H1 (cell line): Measurements from ENCODE around the gene CTLA4. TPM values are rescaled to one million over a fixed set of nuclear protein-coding genes. Genes with fewer than 3 reads are reported as not detected.

Experiments
- CTCF ChIA-PET: fragments of 300-600 bp; sonication (Branson Sonifier 250); formaldehyde crosslinking; loops from one replicate; lab custom pipeline; 2021; ENCODE audit not compliant: partially characterized antibody; lab: Charles Lee
- POLR2A ChIA-PET: fragments of 300-600 bp; sonication (Branson Sonifier 250); formaldehyde crosslinking; loops from one replicate; lab custom pipeline; 2021; ENCODE audit warnings: inconsistent platforms; ENCODE audit not compliant: partially characterized antibody; lab: Charles Lee
- DNase-seq, 2 experiments: peaks; one replicate each; pipeline versions ENCODE4 v3.0.0 to v3.0.0-alpha.2; 2010 to 2022; ENCODE audit warnings: low spot score in 2 of 2, low read depth in 1 of 2, mixed read lengths in 1 of 2
- FAIRE-seq: peaks from 2 replicates; lab custom pipeline; 2011; peaks lifted over from hg19 to GRCh38; lab: Jason Lieb, UNC
- H2AFZ ChIP-seq: 2 replicates; pipeline ENCODE4 v1.8.1; 2012; ENCODE audit warnings: low read length, inconsistent platforms
- H2AK5ac ChIP-seq: 2 replicates; pipeline ENCODE4 v1.6.1; 2013; ENCODE audit warnings: low read depth, low read length
- H2BK120ac ChIP-seq: replicated peaks from 2 replicates; pipeline ENCODE3; 2013; ENCODE audit warnings: low read depth, low read length, inconsistent platforms
- H2BK12ac ChIP-seq: 2 replicates; pipeline ENCODE4 v1.6.1; 2013; ENCODE audit warnings: low read depth, low read length
- H2BK15ac ChIP-seq: 2 replicates; pipeline ENCODE4 v1.6.1; 2013; ENCODE audit warnings: low read length
- H2BK20ac ChIP-seq: 2 replicates; pipeline ENCODE4 v1.6.1; 2013; ENCODE audit warnings: low read length
- H2BK5ac ChIP-seq: 2 replicates; pipeline ENCODE4 v1.6.1; 2013; ENCODE audit warnings: low read depth, low read length
- H3K14ac ChIP-seq: 2 replicates; pipeline ENCODE4 v1.6.1; 2013; ENCODE audit warnings: inconsistent platforms; ENCODE audit not compliant: insufficient read length
- H3K18ac ChIP-seq: 2 replicates; pipeline ENCODE4 v1.6.1; 2013; ENCODE audit warnings: low read length; ENCODE audit errors: extremely low read depth
- H3K23ac ChIP-seq: 2 replicates; pipeline ENCODE4 v1.6.1; 2013; ENCODE audit warnings: inconsistent platforms; ENCODE audit not compliant: insufficient read length
- H3K23me2 ChIP-seq: 2 replicates; pipeline ENCODE4 v1.6.1; 2013; ENCODE audit warnings: low read depth, low read length
- H3K27ac ChIP-seq: 2 replicates; pipeline ENCODE4 v1.6.1; 2011; ENCODE audit warnings: low read depth, low read length, inconsistent platforms
- H3K27me3 ChIP-seq, 4 experiments: replicated peaks in 1 of 4; 1 replicate in 1 of 4; 2 replicates in 3 of 4; pipeline versions ENCODE4 v1.6.1 to v1.8.1; 2011 to 2013; ENCODE audit warnings: low read length in 3 of 4, mild to moderate bottlenecking in 3 of 4, inconsistent platforms in 2 of 4, mixed read lengths in 2 of 4, moderate library complexity in 1 of 4; ENCODE audit not compliant: control insufficient read depth in 3 of 4, insufficient read depth in 3 of 4; ENCODE audit errors: extremely low read depth in 1 of 4
- H3K36me3 ChIP-seq, 4 experiments: 2 replicates each; pipeline versions ENCODE4 v1.6.1 to v1.8.1; 2011 to 2013; ENCODE audit warnings: mild to moderate bottlenecking in 4 of 4, low read length in 3 of 4, moderate library complexity in 2 of 4, control low read depth in 1 of 4, inconsistent platforms in 1 of 4; ENCODE audit not compliant: insufficient read depth in 4 of 4, control insufficient read depth in 2 of 4
- H3K4ac ChIP-seq: replicated peaks from 2 replicates; pipeline ENCODE3; 2013; ENCODE audit warnings: low read length, low read depth, mixed read lengths, inconsistent platforms; ENCODE audit not compliant: insufficient read length
- H3K4me1 ChIP-seq, 4 experiments: replicated peaks in 1 of 4; 1 replicate in 1 of 4; 2 replicates in 3 of 4; pipeline versions ENCODE4 v1.6.1 to v1.8.1; 2011 to 2013; ENCODE audit warnings: low read length in 3 of 4, inconsistent platforms in 2 of 4, mixed read lengths in 1 of 4; ENCODE audit not compliant: insufficient read depth in 4 of 4, control insufficient read depth in 3 of 4
- H3K4me2 ChIP-seq, 2 experiments: 2 replicates each; pipeline versions ENCODE4 v1.6.1 to v1.8.1; 2011 to 2013; ENCODE audit warnings: low read depth in 2 of 2, low read length in 2 of 2, control low read depth in 1 of 2, inconsistent platforms in 1 of 2, mild to moderate bottlenecking in 1 of 2; ENCODE audit not compliant: insufficient read depth in 1 of 2
- H3K4me3 ChIP-seq, 4 experiments: fragments of 200-600, 300-600 bp in 1 of 4; sonication (generic), shearing (Covaris generic), sonication (Bioruptor Twin) in 1 of 4; 2 replicates each; pipeline versions ENCODE4 v1.5.1 to v1.8.1; 2011 to 2016; ENCODE audit warnings: low read length in 4 of 4, low read depth in 3 of 4, control low read depth in 2 of 4, inconsistent platforms in 2 of 4, mild to moderate bottlenecking in 2 of 4, mixed read lengths in 1 of 4, moderate library complexity in 1 of 4; ENCODE audit not compliant: insufficient read depth in 2 of 4; ENCODE audit errors: extremely low read depth in 1 of 4
- H3K56ac ChIP-seq: replicated peaks from 2 replicates; pipeline ENCODE3; 2013; ENCODE audit warnings: low read depth, mild to moderate bottlenecking, mixed read lengths, low read length, inconsistent platforms; ENCODE audit not compliant: insufficient read length
- H3K79me1 ChIP-seq: 2 replicates; pipeline ENCODE4 v1.6.1; 2013; ENCODE audit warnings: low read depth, low read length, control low read depth
- H3K79me2 ChIP-seq, 2 experiments: 2 replicates each; pipeline versions ENCODE4 v1.6.1 to v1.8.1; 2012 to 2013; ENCODE audit warnings: low read length in 2 of 2, mild to moderate bottlenecking in 2 of 2, inconsistent platforms in 1 of 2; ENCODE audit not compliant: insufficient read depth in 2 of 2, control insufficient read depth in 1 of 2
- H3K9ac ChIP-seq, 4 experiments: replicated peaks in 1 of 4; 1 replicate in 1 of 4; 2 replicates in 3 of 4; pipeline versions ENCODE4 v1.6.1 to v1.8.1; 2011 to 2013; ENCODE audit warnings: low read depth in 3 of 4, low read length in 3 of 4, control low read depth in 2 of 4, mild to moderate bottlenecking in 2 of 4, moderate library complexity in 2 of 4, inconsistent platforms in 1 of 4; ENCODE audit errors: extremely low read depth in 1 of 4
- H3K9me3 ChIP-seq, 2 experiments: 2 replicates each; pipeline versions ENCODE4 v1.6.1 to v1.8.1; 2012 to 2013; ENCODE audit warnings: mild to moderate bottlenecking in 2 of 2, moderate library complexity in 2 of 2, control low read depth in 1 of 2, inconsistent platforms in 1 of 2, low read depth in 1 of 2, low read length in 1 of 2, mixed read lengths in 1 of 2; ENCODE audit not compliant: insufficient read depth in 2 of 2
- H4K20me1 ChIP-seq, 2 experiments: replicated peaks in 1 of 2; 2 replicates each; pipeline versions ENCODE3 to v1.8.1; 2011 to 2013; ENCODE audit warnings: inconsistent platforms in 2 of 2, low read length in 2 of 2, mild to moderate bottlenecking in 1 of 2; ENCODE audit not compliant: insufficient read depth in 2 of 2, control insufficient read depth in 1 of 2
- H4K5ac ChIP-seq: 2 replicates; pipeline ENCODE4 v1.6.1; 2013; ENCODE audit warnings: low read length, low read depth, mixed read lengths, inconsistent platforms; ENCODE audit not compliant: insufficient read length
- H4K8ac ChIP-seq: 2 replicates; pipeline ENCODE4 v1.8.0; 2013; ENCODE audit warnings: mild to moderate bottlenecking, moderate library complexity, low read length, inconsistent platforms; ENCODE audit not compliant: insufficient read depth; ENCODE audit errors: extremely low read depth
- H4K91ac ChIP-seq: replicated peaks from 2 replicates; pipeline ENCODE3; 2013; ENCODE audit warnings: low read length, mixed read lengths, inconsistent platforms; ENCODE audit not compliant: insufficient read length
- ATF2 ChIP-seq: IDR thresholded peaks from 2 replicates; pipeline ENCODE4 v1.6.1; 2012; ENCODE audit warnings: low read length, inconsistent platforms
- E2F6 ChIP-seq: IDR thresholded peaks from 2 replicates; pipeline ENCODE4 v1.6.1; 2012; ENCODE audit warnings: inconsistent platforms
- POU5F1 ChIP-seq: IDR thresholded peaks from 2 replicates; pipeline ENCODE4 v1.6.1; 2011; ENCODE audit warnings: low read depth, mild to moderate bottlenecking, low read length, moderate library complexity
- TCF12 ChIP-seq: IDR thresholded peaks from 2 replicates; pipeline ENCODE4 v1.6.1; 2011; ENCODE audit warnings: low read depth, mild to moderate bottlenecking, low read length
- WGBS, 2 experiments: shearing (Covaris generic) in 1 of 2; methylation state at CpG; one replicate each; pipeline versions ENCODE4 v1.1.6 to v1.1.7; 2013 to 2015; ENCODE audit warnings: low lambda C conversion rate in 2 of 2, mixed read lengths in 2 of 2, inconsistent platforms in 1 of 2, low coverage in 1 of 2, missing lambda C conversion rate in 1 of 2; ENCODE audit not compliant: insufficient replicate concordance in 2 of 2, insufficient coverage in 1 of 2, insufficient read length in 1 of 2; ENCODE audit errors: extremely low coverage in 1 of 2, missing lambda C conversion rate in 1 of 2; 5-methylcytosine and 5-hydroxymethylcytosine counted together
- polyA plus RNA-seq, 7 experiments: library from polyadenylated mRNA; depleted of rRNA in 3 of 7; stranded (reverse) in 5 of 7; unstranded in 2 of 7; fragments of >200 nt in 5 of 7; fragments of 200-250 nt in 2 of 7; gene quantifications; 1 replicate in 5 of 7; 2 replicates in 1 of 7; 4 replicates in 1 of 7; pipeline versions ENCODE4 v1.2.1 to v1.2.3, GENCODE V29; 2011 to 2013; ENCODE audit warnings: missing spikeins in 2 of 7, mixed read lengths in 2 of 7
- total RNA-seq: library from RNA; stranded (reverse); fragmentation: NEBNext Ultra II Directional; extraction: Animal tissue kit (Norgen Biotek cat#: 25700); gene quantifications from 2 replicates; pipeline ENCODE4 v1.2.1, GENCODE V29; 2021
- TF ChIP-seq, protein P1 (sequence below): IDR thresholded peaks from 2 replicates; pipeline ENCODE4 v1.6.1; 2011; ENCODE audit warnings: low read length, improper control_type of control experiment

CTLA4 gene
- total and polyA plus RNA-seq, 2 of the 8 experiments (the other 6 are each of a cell fraction or from before 2014, with no cell fraction given), result not detected

GRCh38 chr2:203823173-203823572 lies 44.4 kb upstream of the CTLA4 start:
- 94% methylated on average over 3 of the region's 3 CpGs; no CpG with 5 or more reads in 1 of the 2 experiments for WGBS, 2 experiments
- Histone ChIP-seq H3K79me2 (no peaks in the 10 kb centered on the region), H4K5ac (no peak overlapping the region), H2BK120ac (no peak overlapping the region), H3K4me2 (no peak overlapping the region), H2BK5ac (no peak overlapping the region), H3K4me1 (no peaks in the 10 kb centered on the region), H3K18ac (no peak overlapping the region), H4K8ac (no peak overlapping the region), H3K36me3 (no peaks in the 10 kb centered on the region), H3K27me3 (no peaks in the 10 kb centered on the region), H2AFZ (no peak overlapping the region), H2BK12ac (no peak overlapping the region), H2BK15ac (no peak overlapping the region), H2BK20ac (no peak overlapping the region), H3K9me3 (peaks cover 5 to 6% of the 10 kb centered on the region in 2 experiments; a peak in 2 of 4 replicates), H3K27ac (no peak overlapping the region), H3K56ac (no peak overlapping the region), H3K4me3 (no peak overlapping the region), H3K79me1 (no peaks in the 10 kb centered on the region), H4K20me1 (no peaks in the 10 kb centered on the region), H3K23me2 (no peaks in the 10 kb centered on the region), H3K9ac (no peak overlapping the region), H3K23ac (no peak overlapping the region), H3K4ac (no peak overlapping the region), H2AK5ac (no peak overlapping the region), H4K91ac (no peak overlapping the region), H3K14ac (no peak overlapping the region)
- CTCF ChIA-PET, result interaction anchor here (1.2 kb wide), 1 partner anchor 342 kb away, joined by 3 read pairs; no protein-coding TSS in a partner anchor
- POLR2A ChIA-PET, result no interaction called here
- TF ChIP-seq POU5F1 (no peak), ATF2 (no peak), TCF12 (no peak), E2F6 (no peak)
- TF ChIP-seq, protein P1, sequence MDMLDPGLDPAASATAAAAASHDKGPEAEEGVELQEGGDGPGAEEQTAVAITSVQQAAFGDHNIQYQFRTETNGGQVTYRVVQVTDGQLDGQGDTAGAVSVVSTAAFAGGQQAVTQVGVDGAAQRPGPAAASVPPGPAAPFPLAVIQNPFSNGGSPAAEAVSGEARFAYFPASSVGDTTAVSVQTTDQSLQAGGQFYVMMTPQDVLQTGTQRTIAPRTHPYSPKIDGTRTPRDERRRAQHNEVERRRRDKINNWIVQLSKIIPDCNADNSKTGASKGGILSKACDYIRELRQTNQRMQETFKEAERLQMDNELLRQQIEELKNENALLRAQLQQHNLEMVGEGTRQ, result no peak
- FAIRE-seq (no peak), DNase-seq (no peak)
